ENCODE results near the gene ATP9B.
A peak's percentile ranks its signal among the peaks of the same experiment; 100 is the strongest.

GRCh38 chr18:79246309-79247108 lies 177.3 kb downstream of the ATP9B start:
- peak; percentile 85 for TF ChIP-seq RAD21 (IDR thresholded peaks at IDR 0.05; ENCODE audit: low read depth)
- TF ChIP-seq, protein P1, sequence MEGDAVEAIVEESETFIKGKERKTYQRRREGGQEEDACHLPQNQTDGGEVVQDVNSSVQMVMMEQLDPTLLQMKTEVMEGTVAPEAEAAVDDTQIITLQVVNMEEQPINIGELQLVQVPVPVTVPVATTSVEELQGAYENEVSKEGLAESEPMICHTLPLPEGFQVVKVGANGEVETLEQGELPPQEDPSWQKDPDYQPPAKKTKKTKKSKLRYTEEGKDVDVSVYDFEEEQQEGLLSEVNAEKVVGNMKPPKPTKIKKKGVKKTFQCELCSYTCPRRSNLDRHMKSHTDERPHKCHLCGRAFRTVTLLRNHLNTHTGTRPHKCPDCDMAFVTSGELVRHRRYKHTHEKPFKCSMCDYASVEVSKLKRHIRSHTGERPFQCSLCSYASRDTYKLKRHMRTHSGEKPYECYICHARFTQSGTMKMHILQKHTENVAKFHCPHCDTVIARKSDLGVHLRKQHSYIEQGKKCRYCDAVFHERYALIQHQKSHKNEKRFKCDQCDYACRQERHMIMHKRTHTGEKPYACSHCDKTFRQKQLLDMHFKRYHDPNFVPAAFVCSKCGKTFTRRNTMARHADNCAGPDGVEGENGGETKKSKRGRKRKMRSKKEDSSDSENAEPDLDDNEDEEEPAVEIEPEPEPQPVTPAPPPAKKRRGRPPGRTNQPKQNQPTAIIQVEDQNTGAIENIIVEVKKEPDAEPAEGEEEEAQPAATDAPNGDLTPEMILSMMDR (IDR thresholded peaks at IDR 0.05 in 2 of 3, conservative IDR thresholded peaks at IDR 0.05 in 1 of 3; ENCODE audit: borderline replicate concordance in 1 of 3, insufficient read depth in 1 of 3, low read depth in 2 of 3, low read length in 2 of 3) = peak; percentile 59 to 99 (median 98); a peak in 5 of 6 replicates

Data from HCT116 (cell line).